ENCODE measurements around the gene PAM16. TPM values are rescaled to one million over a fixed set of nuclear protein-coding genes. Genes with fewer than 3 reads are reported as not detected.

The PAM16 gene
- total and polyA plus RNA-seq, 2 of the 8 experiments (the other 6 are each of a cell fraction or from before 2014, with no cell fraction given) = 78.3 to 198 TPM

DNA sequence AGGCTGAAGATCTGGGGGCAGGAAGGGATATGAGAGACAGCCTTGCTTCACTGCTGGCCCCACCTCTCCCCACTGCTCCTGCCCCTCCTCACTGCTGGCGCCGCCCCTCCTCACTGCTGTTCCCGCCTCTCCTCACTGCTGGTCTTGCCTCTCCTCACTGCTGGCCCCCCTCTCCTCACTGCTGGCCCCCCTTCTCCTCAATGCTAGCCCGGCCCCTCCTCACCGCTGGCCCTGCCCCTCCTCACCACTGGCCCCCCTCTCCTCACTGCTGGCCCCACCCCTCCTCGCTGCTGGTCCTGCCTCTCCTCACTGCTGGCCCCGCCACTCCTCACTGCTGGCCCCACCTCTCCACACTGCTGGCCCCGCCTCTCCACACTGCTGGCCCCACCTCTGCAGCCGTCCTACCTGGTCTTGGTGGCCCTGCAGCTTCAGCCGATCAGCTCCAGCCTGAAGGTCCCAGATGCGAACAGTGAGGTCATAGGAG, 9.5 kb upstream of the PAM16 start (continued):
- no peak for TF ChIP-seq SIX5 (IDR thresholded peaks at IDR 0.05; ENCODE audit: low read depth, low read length)
- TF ChIP-seq CBX5 (IDR thresholded peaks at IDR 0.05; ENCODE audit: low read depth, low read length) = no peak
- TF ChIP-seq KDM5A (IDR thresholded peaks at IDR 0.05; ENCODE audit: low read length) = no peak
- TF ChIP-seq BCL11A (IDR thresholded peaks at IDR 0.05; ENCODE audit: low read depth in 2 of 2, low read length in 2 of 2) = no peak
- TF ChIP-seq JUND (IDR thresholded peaks at IDR 0.05; ENCODE audit: low read length) = no peak
